Endothelial cell of umbilical vein (primary cell): Measurements from ENCODE around the gene ACSS2.

Source experiments
- CTCF ChIP-seq, 2 donors: IDR thresholded peaks; 1 replicate in 1 of 2; 2 replicates in 1 of 2; pipeline ENCODE4 v1.5.1; 2011; ENCODE audit warnings: low read length in 2 of 2, mild to moderate bottlenecking in 2 of 2, moderate library complexity in 2 of 2, control low read depth in 1 of 2, inconsistent platforms in 1 of 2, low read depth in 1 of 2; ENCODE audit not compliant: insufficient read depth in 1 of 2; ENCODE audit errors: extremely low read depth in 1 of 2
- EZH2 ChIP-seq: IDR thresholded peaks from 2 replicates; pipeline ENCODE4 v1.6.1; 2012; ENCODE audit warnings: borderline replicate concordance, low read depth, mild to moderate bottlenecking, moderate library complexity, low read length, inconsistent platforms; ENCODE audit not compliant: severe bottlenecking
- GATA2 ChIP-seq: IDR thresholded peaks from 2 replicates; pipeline ENCODE4 v1.7.0; 2011; ENCODE audit warnings: low read depth, mild to moderate bottlenecking, moderate library complexity, mixed read lengths, low read length; ENCODE audit not compliant: insufficient read length, insufficient read depth
- POLR2AphosphoS5 ChIP-seq: IDR thresholded peaks from 2 replicates; pipeline ENCODE4 v1.6.1; 2012; ENCODE audit warnings: low read depth, mild to moderate bottlenecking, control low read depth, low read length, moderate library complexity; ENCODE audit not compliant: insufficient read depth

DNA sequence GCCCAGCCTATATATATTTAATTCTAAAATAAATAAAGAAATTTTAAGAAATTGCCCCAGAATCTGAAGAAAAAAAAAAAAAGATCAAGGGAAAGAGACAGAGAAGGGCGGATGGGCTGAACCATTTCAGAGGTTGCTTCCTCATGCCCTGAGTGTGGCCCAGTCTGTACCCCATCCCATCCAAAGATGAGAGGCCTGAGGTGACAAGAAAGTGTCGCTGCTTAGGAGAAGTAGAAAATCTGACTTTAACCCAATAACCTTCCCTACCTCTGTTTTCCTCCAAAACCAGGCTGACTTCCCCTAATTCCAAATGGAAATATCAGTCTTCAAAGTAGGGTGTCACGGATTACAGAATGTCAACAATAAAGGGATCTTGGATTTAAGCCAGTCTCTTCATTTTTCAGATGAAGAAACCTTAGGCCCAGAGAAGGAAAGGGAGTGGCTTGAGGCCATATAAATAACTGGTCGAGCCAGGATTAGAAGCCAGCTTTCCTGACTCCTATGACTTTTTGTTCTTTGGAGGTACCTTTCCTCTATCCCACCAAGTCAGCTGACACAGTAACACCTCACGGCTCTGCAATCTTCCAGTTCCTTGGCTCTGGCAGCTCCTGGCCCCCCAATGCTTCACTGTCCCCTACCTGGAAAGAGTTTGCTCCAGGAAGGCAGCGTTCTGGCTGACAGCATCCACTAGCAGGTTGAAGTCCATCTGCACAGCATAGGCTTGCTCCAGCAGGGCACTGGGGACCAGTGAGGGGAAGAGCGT, 69.1 kb downstream of the ACSS2 start:
- TF ChIP-seq CTCF (IDR thresholded peaks at IDR 0.05; ENCODE audit: extremely low read depth in 1 of 2, insufficient read depth in 1 of 2, low read depth in 1 of 2, low read length in 2 of 2), result no peak
- no peak for TF ChIP-seq POLR2AphosphoS5
- no peak for TF ChIP-seq GATA2
- no peak for TF ChIP-seq EZH2
